HepG2 (cell line): ENCODE data around the gene MTM1.

ENCODE experiments used
- CCDC6 ChIP-seq: sonication (generic); formaldehyde crosslinking; IDR thresholded peaks from 2 replicates; pipeline ENCODE4 v1.8.1; 2022; ENCODE audit warnings: mild to moderate bottlenecking, missing genetic modification reagents, moderate library complexity
- ELF4 ChIP-seq: sonication (generic); formaldehyde crosslinking; IDR thresholded peaks from 2 replicates; pipeline ENCODE4 v1.5.0; 2020; ENCODE audit warnings: missing genetic modification reagents, mild to moderate bottlenecking, moderate library complexity, borderline replicate concordance
- SMC3 ChIP-seq: IDR thresholded peaks from 2 replicates; pipeline ENCODE4 v1.6.1; 2011; ENCODE audit warnings: low read length, improper control_type of control experiment
- SP2 ChIP-seq: sonication (generic); formaldehyde crosslinking; IDR thresholded peaks from 2 replicates; pipeline ENCODE4 v1.5.1; 2020; ENCODE audit warnings: mild to moderate bottlenecking, missing genetic modification reagents
- ZNF549 ChIP-seq: sonication (generic); formaldehyde crosslinking; IDR thresholded peaks from 2 replicates; pipeline ENCODE4 v1.5.0; 2020; ENCODE audit warnings: missing genetic modification reagents
- TF ChIP-seq, protein P1 (sequence below), 2 experiments: sonication (generic) in 1 of 2; formaldehyde crosslinking in 1 of 2; IDR thresholded peaks; 2 replicates each; pipeline versions ENCODE4 v1.6.1 to v1.9.0; 2014 to 2022; ENCODE audit warnings: antibody characterized with exemption in 1 of 2, borderline replicate concordance in 1 of 2, inconsistent platforms in 1 of 2, low read depth in 1 of 2, missing genetic modification reagents in 1 of 2
- TF ChIP-seq, protein P2 (sequence below): sonication (generic); formaldehyde crosslinking; IDR thresholded peaks from 2 replicates; pipeline ENCODE4 v1.5.0; 2020; ENCODE audit warnings: mild to moderate bottlenecking, missing genetic modification reagents, moderate library complexity

DNA sequence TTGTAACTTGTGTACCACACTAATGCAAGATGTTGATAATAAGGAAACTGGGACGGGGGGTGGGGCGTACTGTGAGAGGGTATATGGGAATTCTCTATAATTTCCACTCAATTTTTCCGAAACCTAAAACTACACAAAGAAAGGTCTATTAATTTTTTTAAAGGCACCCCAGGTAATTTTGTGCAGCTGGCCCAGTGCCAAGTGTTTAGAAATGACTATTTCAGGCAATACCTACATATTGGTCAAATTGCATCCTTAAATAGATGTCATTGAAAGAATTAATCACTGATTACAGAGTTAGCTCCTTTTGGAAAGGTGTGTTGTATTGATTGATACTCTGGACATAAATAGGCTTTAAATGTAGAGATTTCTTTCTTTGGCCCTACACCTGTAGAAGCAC is 114.7 kb downstream of the MTM1 start:
- TF ChIP-seq SMC3 (no peak), ZNF549 (CRISPR knock-in tag) (no peak), ELF4 (no peak), SP2 (CRISPR knock-in tag) (no peak), CCDC6 (CRISPR knock-in tag) (no peak)
- TF ChIP-seq, protein P1, sequence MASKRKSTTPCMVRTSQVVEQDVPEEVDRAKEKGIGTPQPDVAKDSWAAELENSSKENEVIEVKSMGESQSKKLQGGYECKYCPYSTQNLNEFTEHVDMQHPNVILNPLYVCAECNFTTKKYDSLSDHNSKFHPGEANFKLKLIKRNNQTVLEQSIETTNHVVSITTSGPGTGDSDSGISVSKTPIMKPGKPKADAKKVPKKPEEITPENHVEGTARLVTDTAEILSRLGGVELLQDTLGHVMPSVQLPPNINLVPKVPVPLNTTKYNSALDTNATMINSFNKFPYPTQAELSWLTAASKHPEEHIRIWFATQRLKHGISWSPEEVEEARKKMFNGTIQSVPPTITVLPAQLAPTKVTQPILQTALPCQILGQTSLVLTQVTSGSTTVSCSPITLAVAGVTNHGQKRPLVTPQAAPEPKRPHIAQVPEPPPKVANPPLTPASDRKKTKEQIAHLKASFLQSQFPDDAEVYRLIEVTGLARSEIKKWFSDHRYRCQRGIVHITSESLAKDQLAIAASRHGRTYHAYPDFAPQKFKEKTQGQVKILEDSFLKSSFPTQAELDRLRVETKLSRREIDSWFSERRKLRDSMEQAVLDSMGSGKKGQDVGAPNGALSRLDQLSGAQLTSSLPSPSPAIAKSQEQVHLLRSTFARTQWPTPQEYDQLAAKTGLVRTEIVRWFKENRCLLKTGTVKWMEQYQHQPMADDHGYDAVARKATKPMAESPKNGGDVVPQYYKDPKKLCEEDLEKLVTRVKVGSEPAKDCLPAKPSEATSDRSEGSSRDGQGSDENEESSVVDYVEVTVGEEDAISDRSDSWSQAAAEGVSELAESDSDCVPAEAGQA (IDR thresholded peaks at IDR 0.05; ENCODE audit: low read depth): no peak
- TF ChIP-seq, protein P1 (CRISPR knock-in tag; IDR thresholded peaks at IDR 0.05; ENCODE audit: borderline replicate concordance): no peak
- TF ChIP-seq, protein P2, sequence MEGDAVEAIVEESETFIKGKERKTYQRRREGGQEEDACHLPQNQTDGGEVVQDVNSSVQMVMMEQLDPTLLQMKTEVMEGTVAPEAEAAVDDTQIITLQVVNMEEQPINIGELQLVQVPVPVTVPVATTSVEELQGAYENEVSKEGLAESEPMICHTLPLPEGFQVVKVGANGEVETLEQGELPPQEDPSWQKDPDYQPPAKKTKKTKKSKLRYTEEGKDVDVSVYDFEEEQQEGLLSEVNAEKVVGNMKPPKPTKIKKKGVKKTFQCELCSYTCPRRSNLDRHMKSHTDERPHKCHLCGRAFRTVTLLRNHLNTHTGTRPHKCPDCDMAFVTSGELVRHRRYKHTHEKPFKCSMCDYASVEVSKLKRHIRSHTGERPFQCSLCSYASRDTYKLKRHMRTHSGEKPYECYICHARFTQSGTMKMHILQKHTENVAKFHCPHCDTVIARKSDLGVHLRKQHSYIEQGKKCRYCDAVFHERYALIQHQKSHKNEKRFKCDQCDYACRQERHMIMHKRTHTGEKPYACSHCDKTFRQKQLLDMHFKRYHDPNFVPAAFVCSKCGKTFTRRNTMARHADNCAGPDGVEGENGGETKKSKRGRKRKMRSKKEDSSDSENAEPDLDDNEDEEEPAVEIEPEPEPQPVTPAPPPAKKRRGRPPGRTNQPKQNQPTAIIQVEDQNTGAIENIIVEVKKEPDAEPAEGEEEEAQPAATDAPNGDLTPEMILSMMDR (CRISPR knock-in tag): no peak
